Nephron progenitor cell (in vitro differentiated cells): ENCODE measurements around the gene LSS.

Source experiments
- DNase-seq: peaks from one replicate; pipeline ENCODE4 v3.0.0; 2021
- H3K27ac Mint-ChIP-seq: 2 replicates; pipeline ENCODE4 v1.8.0; 2021; ENCODE audit warnings: mild to moderate bottlenecking, moderate library complexity, mixed read lengths
- H3K27me3 Mint-ChIP-seq: 2 replicates; pipeline ENCODE4 v1.8.0; 2021; ENCODE audit warnings: mild to moderate bottlenecking, low read depth, mixed read lengths; ENCODE audit not compliant: poor library complexity
- H3K36me3 Mint-ChIP-seq: 2 replicates; pipeline ENCODE4 v1.8.0; 2021; ENCODE audit warnings: low read depth, mixed read lengths
- H3K4me1 Mint-ChIP-seq: 2 replicates; pipeline ENCODE4 v1.8.0; 2021; ENCODE audit warnings: mixed read lengths
- H3K4me3 Mint-ChIP-seq: 2 replicates; pipeline ENCODE4 v1.8.0; 2021; ENCODE audit warnings: mild to moderate bottlenecking, moderate library complexity, mixed read lengths
- H3K9me3 Mint-ChIP-seq: 2 replicates; pipeline ENCODE4 v1.8.0; 2021; ENCODE audit warnings: mild to moderate bottlenecking, moderate library complexity, mixed read lengths
- TF ChIP-seq, protein P1 (sequence below): fragments of 200-600 bp; sonication (generic); IDR thresholded peaks from 2 replicates; pipeline ENCODE4 v1.5.0; 2021; ENCODE audit warnings: antibody characterized with exemption

LSS gene

DNA sequence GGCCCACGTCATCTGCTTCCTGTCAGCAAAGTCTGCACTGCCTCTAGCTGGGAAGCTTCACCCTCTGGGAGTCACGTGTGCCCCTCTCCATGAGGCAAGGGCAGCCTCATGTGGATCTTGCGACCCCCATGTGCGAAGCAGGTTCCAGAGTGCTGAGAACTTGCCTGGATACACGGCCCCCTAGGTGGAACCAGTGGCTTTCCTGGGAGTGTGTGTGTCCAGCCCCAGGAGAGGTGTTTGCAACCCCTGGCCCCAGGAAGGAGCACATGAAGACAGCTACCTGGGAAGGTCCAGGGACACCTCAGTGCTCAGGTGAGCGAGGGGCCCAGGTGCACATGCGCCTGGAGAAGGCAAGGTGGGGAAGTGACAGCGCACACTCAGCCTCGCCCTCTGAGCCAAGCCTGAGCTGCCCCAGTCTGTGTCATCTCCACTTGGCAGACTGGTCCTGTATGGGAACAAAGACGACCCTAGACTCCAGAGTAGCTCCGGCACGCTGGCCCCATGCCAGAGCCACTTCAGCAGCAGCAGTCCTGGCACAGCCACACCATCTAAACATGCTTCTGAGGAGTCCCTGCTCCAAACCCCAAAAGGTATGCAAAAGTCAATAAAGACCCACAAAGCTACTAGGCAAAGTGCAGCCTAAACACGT is 8.9 kb downstream of the LSS start:
- Mint-ChIP-seq H3K4me1 (peaks cover 31% of the 10 kb centered on the region), H3K9me3 (no peaks in the 10 kb centered on the region), H3K36me3 (peaks cover 33% of the 10 kb centered on the region), H3K4me3 (no peak overlapping the region), H3K27ac (peak overlapping the region; percentile 93), H3K27me3 (peaks cover 5% of the 10 kb centered on the region)
- DNase-seq = no peak
- TF ChIP-seq, protein P1, sequence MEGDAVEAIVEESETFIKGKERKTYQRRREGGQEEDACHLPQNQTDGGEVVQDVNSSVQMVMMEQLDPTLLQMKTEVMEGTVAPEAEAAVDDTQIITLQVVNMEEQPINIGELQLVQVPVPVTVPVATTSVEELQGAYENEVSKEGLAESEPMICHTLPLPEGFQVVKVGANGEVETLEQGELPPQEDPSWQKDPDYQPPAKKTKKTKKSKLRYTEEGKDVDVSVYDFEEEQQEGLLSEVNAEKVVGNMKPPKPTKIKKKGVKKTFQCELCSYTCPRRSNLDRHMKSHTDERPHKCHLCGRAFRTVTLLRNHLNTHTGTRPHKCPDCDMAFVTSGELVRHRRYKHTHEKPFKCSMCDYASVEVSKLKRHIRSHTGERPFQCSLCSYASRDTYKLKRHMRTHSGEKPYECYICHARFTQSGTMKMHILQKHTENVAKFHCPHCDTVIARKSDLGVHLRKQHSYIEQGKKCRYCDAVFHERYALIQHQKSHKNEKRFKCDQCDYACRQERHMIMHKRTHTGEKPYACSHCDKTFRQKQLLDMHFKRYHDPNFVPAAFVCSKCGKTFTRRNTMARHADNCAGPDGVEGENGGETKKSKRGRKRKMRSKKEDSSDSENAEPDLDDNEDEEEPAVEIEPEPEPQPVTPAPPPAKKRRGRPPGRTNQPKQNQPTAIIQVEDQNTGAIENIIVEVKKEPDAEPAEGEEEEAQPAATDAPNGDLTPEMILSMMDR = no peak

GRCh38 chr21:46218906-46219590 is 9.5 kb downstream of the LSS start:
- peak overlapping the region; percentile 90 for H3K27ac Mint-ChIP-seq
- peaks cover 5% of the 10 kb centered on the region for H3K27me3 Mint-ChIP-seq
- H3K4me1 Mint-ChIP-seq = peaks cover 25% of the 10 kb centered on the region
- DNase-seq = no peak
- no peaks in the 10 kb centered on the region for H3K9me3 Mint-ChIP-seq
- H3K36me3 Mint-ChIP-seq = peaks cover 33% of the 10 kb centered on the region
- TF ChIP-seq, protein P1 = no peak
- no peak overlapping the region for H3K4me3 Mint-ChIP-seq

DNA sequence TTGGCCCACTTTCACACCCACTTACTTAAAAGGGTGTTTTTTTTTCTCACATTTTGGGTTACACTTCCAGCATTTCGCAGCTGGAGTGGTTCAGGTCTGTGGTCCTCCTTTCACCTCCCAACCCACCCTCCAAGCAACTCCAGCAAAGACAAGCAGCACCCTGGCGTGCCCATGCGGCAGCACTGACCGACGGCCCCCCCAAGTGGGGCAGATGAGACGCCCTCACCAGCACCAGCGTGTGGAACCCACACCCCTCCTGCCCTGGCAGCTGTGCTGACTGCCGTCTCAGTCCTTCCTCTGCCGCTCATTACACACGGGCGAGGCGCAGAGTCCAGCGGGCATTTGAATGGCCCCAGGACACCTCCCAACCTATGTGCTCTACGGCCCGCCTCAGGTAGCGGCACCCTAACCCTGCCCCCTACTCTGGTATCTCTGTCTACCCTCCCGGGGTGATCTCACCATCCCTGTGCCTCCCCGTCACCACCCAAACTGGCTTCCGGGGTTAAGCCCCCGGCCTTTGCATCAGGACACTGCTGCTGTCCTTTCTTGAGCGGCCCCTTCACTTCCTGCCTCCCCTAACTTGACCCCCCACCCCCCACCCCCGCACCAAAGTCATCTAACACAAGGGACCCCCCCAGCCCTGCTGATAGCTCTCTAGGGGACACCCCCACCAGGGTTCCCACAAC is 10.9 kb downstream of the LSS start:
- Mint-ChIP-seq H3K27me3 (peaks cover 5% of the 10 kb centered on the region), H3K36me3 (peaks cover 32% of the 10 kb centered on the region), H3K27ac (no peak overlapping the region)

DNA sequence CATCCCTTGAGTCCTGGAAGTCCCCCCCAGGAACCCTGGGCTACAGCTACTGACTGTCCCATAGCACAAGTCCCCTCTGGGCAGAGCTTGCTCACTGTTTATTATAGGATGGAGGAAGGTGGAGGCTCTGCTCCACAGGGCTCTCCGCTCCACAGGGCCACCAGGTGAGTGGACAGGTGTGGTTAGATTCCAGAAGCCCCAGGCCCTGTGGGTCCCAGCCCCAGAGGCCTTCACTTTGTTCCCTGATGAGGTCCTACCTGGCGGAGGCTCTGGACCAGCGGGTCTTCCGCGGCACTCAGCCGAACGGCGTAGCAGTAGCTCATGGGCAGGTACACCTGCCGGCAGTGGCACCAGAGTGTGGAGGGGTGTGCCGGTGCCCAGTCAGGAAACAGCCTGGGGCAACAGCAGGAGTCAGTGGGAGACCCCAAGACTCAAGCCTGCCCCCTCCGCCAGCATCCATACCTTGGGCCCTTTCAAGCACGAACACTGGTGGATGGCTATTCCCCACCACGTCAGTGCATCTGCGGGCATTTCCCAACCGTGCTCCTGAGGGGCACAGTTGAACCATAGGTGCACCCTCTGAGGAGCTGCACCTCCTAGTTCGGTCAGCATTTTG is 12.3 kb downstream of the LSS start:
- DNase-seq = no peak
- H3K4me1 Mint-ChIP-seq = peaks cover 21% of the 10 kb centered on the region
- peaks cover 23% of the 10 kb centered on the region for H3K36me3 Mint-ChIP-seq
- no peak overlapping the region for H3K27ac Mint-ChIP-seq
- H3K27me3 Mint-ChIP-seq = peaks cover 2% of the 10 kb centered on the region
- TF ChIP-seq, protein P1 = no peak
- H3K4me3 Mint-ChIP-seq = no peak overlapping the region
- H3K9me3 Mint-ChIP-seq = no peaks in the 10 kb centered on the region

More for the DNA sequence above, 10.9 kb downstream of the LSS start:
- Mint-ChIP-seq H3K4me3 (no peak overlapping the region), H3K9me3 (no peaks in the 10 kb centered on the region), H3K4me1 (peaks cover 21% of the 10 kb centered on the region)
- no peak for DNase-seq
- TF ChIP-seq, protein P1 = no peak

DNA sequence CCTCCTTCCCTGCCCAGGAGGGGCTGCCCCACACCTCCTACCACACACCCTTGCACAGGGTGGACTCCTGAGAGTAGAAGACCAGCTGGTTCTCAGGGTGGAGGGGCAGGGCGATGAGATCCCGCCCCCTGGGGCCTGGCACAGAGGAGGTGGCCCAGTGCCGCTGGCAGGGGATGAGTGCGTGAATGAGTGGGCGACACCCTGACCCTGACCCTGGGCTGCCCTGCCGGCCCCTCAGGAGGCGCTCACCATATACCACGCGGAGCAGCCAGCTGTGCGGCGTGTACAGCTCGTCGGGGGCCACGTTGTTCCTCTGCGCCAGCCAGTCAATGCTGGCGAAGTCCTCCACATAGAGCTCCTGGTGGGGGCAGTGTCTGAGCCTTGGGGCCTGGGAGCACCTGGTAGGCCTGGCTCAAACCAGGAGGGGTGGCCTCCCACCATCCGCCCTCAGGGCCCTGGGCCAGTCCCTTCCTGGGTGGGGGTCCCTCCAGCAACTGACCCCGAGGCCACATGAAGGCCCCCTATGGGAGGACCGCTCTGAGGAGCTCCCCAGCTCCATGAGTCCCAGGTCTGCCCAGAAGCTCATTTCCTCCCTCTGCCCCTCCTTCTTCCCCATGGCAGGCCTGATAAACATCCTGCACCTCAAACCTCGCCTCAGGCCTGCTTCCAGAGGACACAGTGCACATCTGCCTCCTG is 13.0 kb downstream of the LSS start:
- TF ChIP-seq, protein P1 = no peak
- Mint-ChIP-seq H3K4me3 (no peak overlapping the region), H3K4me1 (peaks cover 21% of the 10 kb centered on the region), H3K36me3 (peaks cover 21% of the 10 kb centered on the region), H3K27me3 (peaks cover 2% of the 10 kb centered on the region), H3K27ac (no peak overlapping the region), H3K9me3 (no peaks in the 10 kb centered on the region)
- DNase-seq = no peak
